HG02885 (cell line): Measurements from ENCODE around the gene PIK3R3.
A peak's percentile ranks its signal among the peaks of the same experiment; 100 is the strongest.
"Not testable (repeated sequence)": the region's sequence is repeated elsewhere in the genome, so short reads cannot be mapped to it uniquely, and the experiment has no call there.

Source experiments
- ATAC-seq: cut with Tn5 transposase; IDR thresholded peaks from one replicate; pipeline ENCODE4 v1.9.1; 2021; ENCODE audit warnings: mild to moderate bottlenecking; ENCODE audit not compliant: unreplicated experiment, poor library complexity

The PIK3R3 gene

GRCh38 chr1:46077644-46078043, 54.8 kb downstream of the PIK3R3 start:
- no peak for ATAC-seq

- no peak for ATAC-seq
These were observed 56.1 kb downstream of the PIK3R3 start for GRCh38 chr1:46076343-46076742.

GRCh38 chr1:46072975-46073374, 59.5 kb downstream of the PIK3R3 start:
- no peak for ATAC-seq

GRCh38 chr1:46070164-46070814, 62.1 kb downstream of the PIK3R3 start:
- ATAC-seq = no peak

GRCh38 chr1:46068525-46068924, 63.9 kb downstream of the PIK3R3 start:
- ATAC-seq = no peak

- ATAC-seq = no peak
These were observed 64.8 kb downstream of the PIK3R3 start for GRCh38 chr1:46067652-46068051.

GRCh38 chr1:46065405-46065804, 67.0 kb downstream of the PIK3R3 start:
- no peak for ATAC-seq

- no peak for ATAC-seq
These were observed 67.7 kb downstream of the PIK3R3 start for GRCh38 chr1:46064708-46065107.

GRCh38 chr1:46062651-46063319, 69.6 kb downstream of the PIK3R3 start:
- ATAC-seq = no peak

- ATAC-seq = no peak
These were observed 71.3 kb downstream of the PIK3R3 start for GRCh38 chr1:46061146-46061545.

- no peak for ATAC-seq
These were observed 73.5 kb downstream of the PIK3R3 start for GRCh38 chr1:46058936-46059335.

GRCh38 chr1:46057781-46058180, 74.6 kb downstream of the PIK3R3 start:
- ATAC-seq = no peak

- ATAC-seq = not testable (repeated sequence)
These were observed 75.2 kb downstream of the PIK3R3 start for GRCh38 chr1:46057215-46057614.

GRCh38 chr1:46056325-46056724, 76.1 kb downstream of the PIK3R3 start:
- no peak for ATAC-seq

- ATAC-seq = no peak
These were observed 78.7 kb downstream of the PIK3R3 start for GRCh38 chr1:46053734-46054133.

- ATAC-seq = no peak
These were observed 88.3 kb downstream of the PIK3R3 start for GRCh38 chr1:46044116-46044515.

GRCh38 chr1:46043458-46044017, 88.9 kb downstream of the PIK3R3 start:
- ATAC-seq = peak; percentile 87

- ATAC-seq = no peak
These were observed 90.5 kb downstream of the PIK3R3 start for GRCh38 chr1:46041974-46042373.

- ATAC-seq = no peak
These were observed 90.9 kb downstream of the PIK3R3 start for GRCh38 chr1:46041551-46041950.

- ATAC-seq = no peak
These were observed 92.8 kb downstream of the PIK3R3 start for GRCh38 chr1:46039571-46040052.
